ENCODE measurements around the gene HOXA3.

DNA sequence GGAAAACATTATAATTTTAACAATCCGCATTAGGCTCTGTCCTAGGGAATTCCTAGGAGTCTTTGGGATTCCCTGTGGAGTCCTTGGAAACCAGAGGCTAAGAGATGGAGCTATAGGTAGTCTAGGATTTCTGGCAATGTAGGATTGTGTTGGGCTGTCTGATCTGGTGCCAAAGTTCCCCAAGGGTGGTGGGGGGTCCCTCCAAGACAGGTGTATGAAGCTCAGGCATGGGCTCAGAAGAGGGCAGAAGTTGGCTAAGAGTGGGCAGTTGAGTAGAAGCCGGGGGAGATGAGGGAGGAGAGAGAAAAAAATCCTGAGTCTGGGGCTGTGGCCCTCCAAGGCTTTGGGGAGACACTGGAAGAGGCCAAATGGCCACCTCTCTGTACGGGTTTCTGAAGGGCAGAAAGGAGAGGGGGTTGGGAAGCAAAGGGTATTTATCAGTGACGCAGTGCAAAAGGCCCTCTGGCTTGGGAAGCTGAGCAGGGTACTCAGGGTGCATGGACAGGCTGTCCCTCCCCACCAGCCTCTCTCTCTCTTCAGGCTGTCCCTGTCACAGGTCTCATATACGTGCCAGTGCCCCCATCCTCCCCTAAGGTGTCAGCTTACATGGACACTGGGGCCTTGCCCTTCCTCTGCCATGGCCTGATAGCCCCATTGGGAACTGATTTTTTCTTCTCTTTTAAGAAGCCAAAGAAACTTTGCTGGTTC is 5.7 kb downstream of the HOXA3 start:
- no peak for TF ChIP-seq EZH2 (IDR thresholded peaks at IDR 0.05; ENCODE audit: low read length)
- TF ChIP-seq, protein P1, sequence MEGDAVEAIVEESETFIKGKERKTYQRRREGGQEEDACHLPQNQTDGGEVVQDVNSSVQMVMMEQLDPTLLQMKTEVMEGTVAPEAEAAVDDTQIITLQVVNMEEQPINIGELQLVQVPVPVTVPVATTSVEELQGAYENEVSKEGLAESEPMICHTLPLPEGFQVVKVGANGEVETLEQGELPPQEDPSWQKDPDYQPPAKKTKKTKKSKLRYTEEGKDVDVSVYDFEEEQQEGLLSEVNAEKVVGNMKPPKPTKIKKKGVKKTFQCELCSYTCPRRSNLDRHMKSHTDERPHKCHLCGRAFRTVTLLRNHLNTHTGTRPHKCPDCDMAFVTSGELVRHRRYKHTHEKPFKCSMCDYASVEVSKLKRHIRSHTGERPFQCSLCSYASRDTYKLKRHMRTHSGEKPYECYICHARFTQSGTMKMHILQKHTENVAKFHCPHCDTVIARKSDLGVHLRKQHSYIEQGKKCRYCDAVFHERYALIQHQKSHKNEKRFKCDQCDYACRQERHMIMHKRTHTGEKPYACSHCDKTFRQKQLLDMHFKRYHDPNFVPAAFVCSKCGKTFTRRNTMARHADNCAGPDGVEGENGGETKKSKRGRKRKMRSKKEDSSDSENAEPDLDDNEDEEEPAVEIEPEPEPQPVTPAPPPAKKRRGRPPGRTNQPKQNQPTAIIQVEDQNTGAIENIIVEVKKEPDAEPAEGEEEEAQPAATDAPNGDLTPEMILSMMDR (optimal IDR thresholded peaks at IDR 0.05 in 1 of 3, IDR thresholded peaks at IDR 0.05 in 1 of 3, conservative IDR thresholded peaks at IDR 0.05 in 1 of 3; ENCODE audit: extremely low read depth in 1 of 3, insufficient read depth in 2 of 3, low read length in 3 of 3) = no peak

Data from keratinocyte (primary cell).